Breast epithelium (tissue), 3 donors: Measurements from ENCODE around the gene WHRN.

Source experiments
- CTCF ChIP-seq, 3 donors: fragments of 450-650 bp; IDR thresholded peaks; one replicate each; pipeline ENCODE4 v1.5.1; 2016 to 2017; ENCODE audit warnings: antibody characterized with exemption in 3 of 3, mild to moderate bottlenecking in 3 of 3, moderate library complexity in 3 of 3
- POLR2A ChIP-seq: fragments of 450-650 bp; IDR thresholded peaks from one replicate; pipeline ENCODE4 v1.6.1; 2016; ENCODE audit warnings: antibody characterized with exemption, mild to moderate bottlenecking, moderate library complexity
- POLR2AphosphoS5 ChIP-seq, 3 donors: sonication (generic); formaldehyde crosslinking; IDR thresholded peaks; one replicate each; pipeline ENCODE4 v1.6.1; 2017; ENCODE audit warnings: antibody characterized with exemption in 3 of 3

- TF ChIP-seq CTCF (IDR thresholded peaks at IDR 0.05) (no peak), POLR2A (no peak), POLR2AphosphoS5 (IDR thresholded peaks at IDR 0.05) (no peak)
These were observed 39.8 kb upstream of the WHRN start for GRCh38 chr9:114545055-114545454.
